HG03196 (cell line): ENCODE data around the gene REST.

Experiments
- ATAC-seq: cut with Tn5 transposase; IDR thresholded peaks from one replicate; pipeline ENCODE4 v1.9.1; 2021; ENCODE audit not compliant: unreplicated experiment

Gene REST

DNA sequence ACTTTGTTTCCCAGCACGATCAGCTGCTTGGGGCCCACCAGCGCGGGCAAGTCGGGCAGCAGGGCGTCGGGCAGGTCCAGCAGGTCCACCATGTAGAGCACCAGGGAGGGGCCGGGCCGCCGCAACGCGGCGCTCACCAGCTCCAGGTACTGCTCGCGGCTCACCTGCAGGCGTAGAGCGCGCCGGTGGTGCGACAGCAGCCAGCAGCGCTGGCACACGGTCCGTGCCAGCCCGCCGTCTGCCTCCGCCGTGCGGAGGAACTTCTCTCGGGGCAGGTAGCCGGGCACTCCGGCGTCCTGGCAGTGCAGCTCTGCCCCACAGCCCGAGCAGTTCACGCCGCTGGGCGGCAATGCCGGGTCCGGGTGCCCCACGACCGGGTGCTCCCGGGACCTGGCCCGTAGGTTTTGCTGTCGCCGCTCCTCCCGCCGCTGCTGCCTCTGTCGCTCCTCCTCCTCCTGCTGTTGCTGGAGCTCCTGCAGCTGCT lies 69.2 kb downstream of the REST start:
- ATAC-seq, result peak; percentile 27

DNA sequence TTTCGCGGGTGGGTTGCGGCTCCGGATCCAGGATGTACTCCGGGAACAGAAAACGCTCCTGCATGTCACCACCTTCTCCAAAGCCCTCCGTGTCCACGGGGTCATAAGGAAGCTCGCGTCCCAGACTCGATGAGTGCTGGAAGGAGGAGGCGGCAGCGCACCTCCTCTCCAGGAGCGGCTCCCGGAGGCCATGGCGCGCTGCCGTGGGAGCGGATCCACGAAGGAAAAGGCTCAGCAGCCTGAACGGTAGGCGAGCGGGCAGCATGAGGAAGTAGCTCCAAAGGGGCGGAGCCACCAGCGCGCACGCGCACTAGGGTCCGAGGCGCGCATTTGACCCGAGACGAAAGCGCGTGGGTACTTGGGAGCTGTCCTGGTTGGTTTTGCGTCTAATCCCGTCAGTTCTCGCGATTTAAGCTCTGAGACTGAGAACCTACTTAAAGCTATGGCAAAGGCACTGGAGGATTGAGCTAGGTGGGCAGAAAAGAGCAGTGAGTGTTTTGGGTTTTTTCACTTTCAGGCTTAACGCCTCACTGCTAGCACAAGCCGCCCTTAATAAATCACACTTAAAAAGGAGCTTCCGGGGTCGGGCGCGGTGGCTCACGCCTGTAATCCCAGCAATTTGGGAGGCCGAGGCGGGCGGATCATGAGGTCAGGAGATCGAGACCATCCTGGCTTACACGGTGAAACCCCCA lies 69.8 kb downstream of the REST start, which contains the start of gene NOA1:
Gene NOA1, minus strand, starts transcription at position 286 of the 692 bp plus-strand sequence. Its CDS starts 21 bp downstream, at position 265.
- peak; percentile 82 for ATAC-seq

DNA sequence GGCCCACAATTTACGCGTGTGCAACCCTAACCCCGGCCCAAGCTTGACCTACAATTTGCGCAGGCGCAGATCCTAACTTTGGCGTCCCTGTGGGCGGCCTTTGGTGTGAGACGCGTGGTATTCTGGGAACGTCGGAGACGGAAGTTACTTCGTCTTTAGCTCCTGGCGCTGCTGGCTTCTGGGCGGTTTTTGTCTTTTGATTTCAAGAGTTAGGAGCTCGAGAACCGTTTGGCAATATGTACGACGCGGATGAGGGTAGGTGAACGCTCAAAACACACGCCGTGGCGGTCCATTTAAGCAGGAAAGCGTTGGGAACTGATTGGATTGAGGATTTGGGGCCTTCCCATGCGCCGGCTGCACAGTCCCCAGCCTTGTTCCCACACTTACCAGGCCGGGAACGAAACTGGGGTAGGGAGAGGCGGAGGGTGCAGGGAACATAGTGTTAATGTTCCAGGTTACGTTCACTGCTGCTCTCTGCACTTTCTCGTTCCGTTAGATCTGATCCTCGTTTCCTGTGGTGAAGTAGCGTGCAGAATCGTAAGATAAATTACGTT lies 71.1 kb downstream of the REST start, which contains the start of gene POLR2B:
Gene POLR2B, plus strand, starts transcription at position 147 of the 554 bp plus-strand sequence. Its CDS starts 90 bp downstream, at position 237.
- peak; percentile 50 for ATAC-seq

DNA sequence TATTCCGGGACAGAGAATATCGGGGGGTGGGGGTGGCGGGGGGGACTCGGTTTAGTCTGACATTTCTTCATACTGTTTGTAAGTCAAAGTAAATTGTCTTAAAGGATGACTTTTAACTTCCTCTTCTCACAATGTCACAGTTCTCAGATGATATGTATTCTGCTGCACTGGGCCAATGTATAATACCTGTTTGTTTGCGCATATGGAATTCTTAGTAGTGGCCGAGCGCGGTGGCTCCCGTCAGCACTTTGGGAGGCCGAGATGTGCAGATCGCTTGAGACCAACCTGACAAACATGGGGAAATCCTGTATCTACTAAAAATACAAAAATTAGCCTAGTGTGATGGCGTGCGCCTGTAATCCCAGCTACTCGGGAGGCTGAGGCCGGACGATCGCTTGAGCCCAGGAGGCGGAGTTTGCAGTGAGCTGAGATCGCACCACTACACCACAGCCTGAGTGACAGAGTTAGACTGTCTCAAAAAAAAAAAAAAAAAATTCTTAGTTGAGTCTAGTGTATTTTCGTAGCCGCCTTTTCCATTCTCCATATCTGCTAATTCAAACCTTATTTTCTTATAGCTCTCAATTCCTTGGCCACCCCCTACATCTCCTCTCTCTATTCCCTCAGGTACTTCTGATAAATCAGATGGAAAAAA lies 71.8 kb downstream of the REST start:
- no peak for ATAC-seq

DNA sequence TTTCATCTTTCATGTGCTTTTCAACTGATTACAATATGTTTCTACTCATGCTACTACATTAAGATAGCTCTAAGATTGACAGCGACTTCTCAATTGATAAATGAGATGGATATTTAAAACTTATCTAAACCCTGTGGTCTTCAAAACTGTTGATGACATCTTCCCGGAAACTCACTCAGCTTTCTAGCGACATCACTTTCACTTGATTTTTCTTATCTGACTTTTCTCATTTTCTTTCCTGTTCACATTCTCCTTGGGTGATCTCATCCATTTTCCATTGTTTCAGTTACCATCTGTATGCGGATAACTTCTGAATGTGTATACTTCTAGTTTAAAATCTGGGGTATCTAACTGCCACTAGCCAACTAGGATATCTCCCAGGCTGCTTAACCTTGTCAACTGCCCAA lies 74.1 kb downstream of the REST start:
- no peak for ATAC-seq

DNA sequence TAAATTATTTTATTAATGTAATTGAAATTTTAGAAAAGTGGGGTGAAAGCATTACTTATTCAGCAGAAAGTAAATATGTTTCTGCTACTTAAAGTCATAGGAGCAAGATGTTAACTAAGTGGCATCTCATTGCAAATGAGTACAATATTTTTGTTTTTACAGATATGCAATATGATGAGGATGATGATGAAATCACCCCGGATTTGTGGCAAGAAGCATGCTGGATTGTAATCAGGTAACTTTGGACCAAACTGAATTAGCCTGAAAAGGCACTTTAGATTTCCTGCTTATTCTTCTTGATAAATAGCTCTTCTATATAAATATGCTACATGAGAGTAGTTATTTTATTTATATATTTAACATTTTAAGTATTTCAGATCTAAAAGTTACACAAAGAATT lies 78.5 kb downstream of the REST start:
- ATAC-seq, result no peak

DNA sequence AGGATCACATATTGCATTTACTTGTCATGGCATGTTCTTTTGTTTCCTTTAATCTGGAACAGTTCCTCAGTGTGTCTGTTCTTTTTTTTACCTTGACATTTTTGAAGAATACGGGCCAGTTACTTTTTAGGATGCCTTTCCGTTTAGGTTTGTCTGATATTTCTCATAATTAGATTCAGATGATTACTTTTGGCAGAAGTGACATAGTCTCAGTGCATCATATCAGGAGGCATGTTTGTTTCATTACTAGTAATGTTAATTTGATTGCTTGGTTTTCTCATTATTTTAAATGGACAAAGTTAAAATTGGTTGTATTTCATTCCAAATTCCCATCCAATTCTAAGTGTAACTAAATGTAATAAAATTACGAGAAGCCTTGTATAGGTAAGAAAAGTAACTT lies 79.3 kb downstream of the REST start:
- no peak for ATAC-seq

DNA sequence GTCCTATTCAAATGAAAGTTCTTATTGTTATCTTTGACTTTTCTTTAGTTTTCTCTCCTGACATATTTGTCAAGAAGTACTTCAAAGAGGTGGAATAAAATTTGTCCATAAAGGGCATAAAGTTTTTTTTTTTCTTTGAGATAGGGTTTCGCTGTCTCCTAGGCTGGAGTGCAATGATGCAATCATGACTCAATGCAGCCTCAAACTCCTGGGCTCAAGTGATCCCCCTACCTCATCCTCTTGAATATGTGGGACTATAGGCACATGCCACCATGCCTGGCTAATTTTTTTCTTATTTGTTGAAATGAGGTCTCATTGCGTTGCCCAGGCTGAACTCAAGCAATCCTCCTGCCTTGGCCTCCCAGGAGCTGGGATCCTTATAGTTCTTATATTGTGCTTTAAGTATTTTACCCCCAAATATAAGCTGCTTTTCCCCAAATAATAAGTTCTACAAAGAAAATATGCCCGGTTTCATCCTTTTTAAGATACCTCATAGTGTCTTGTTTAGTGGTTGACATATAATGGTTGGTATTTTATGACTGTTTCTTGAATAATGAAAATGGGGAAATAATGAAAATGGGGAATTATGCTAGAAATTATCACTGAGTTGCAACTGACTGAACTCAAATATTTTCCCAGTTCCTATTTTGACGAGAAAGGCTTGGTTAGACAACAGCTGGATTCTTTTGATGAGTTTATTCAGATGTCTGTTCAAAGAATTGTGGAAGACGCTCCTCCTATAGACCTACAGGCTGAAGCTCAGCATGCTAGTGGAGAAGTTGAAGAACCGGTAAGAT lies 82.6 kb downstream of the REST start:
- no peak for ATAC-seq

DNA sequence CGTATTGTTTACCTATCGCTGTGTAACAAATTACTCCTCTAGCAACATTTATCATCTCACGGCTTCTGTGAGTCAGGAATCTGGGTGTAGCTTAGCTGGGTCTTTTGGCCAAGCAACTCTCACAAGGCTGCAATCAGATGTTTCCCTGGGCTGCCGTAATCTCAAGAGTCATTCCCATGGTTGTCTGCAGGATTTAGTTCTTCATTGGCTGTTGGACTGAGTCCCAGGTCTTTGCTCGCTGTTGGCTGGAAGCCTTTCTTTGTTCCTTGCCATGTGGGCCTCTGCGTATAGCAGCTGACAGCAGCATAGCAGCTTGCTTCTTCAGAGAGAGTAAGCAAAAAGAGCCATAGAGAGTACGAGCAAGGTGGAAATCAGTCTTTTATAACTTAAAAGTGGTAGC lies 87.8 kb downstream of the REST start:
- no peak for ATAC-seq

DNA sequence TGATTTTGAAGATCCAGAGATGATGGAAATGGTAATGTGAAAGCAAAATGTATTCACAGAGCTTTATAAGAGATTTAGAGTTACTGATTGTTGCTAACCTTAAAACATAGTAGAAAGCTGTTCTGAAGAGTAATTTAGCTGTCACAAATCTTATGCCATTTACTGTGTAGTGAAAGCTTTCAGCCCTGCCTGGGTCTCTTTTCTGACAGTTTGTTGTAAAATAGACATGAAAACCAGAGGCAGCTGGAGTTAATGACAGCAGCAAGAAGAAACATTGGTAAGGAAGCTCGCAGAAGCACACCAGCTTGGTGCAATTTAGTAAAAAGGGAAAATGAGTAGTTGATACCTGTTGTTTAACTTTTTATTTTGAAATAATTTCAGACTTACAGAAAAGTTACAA lies 92.1 kb downstream of the REST start:
- no peak for ATAC-seq

DNA sequence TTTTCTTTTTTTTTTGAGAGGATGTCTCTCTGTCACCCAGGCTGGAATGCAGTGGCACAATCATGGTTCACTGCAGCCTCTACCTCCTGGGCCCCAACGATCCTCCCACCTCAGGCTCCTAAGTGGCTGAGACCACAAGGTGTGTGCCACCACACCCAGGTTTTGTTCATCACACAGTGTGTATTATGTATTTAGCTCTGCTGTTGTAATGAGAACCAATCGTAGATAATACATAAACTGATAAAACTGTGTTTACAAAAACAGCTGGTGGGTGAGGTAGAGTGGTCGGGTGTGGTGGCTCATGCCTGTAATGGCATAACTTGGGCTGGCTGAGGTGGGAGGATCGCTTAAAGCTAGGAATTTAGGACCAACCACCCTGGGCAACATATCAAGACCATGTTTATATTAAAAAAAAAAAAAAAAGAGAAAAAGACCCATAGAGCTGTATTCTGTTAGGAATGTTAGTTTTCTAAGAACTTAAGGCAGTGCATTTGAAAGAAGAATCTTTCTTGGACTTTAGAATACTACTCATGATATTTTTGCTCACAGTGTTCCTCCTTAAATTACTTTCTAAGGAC lies 105.9 kb downstream of the REST start:
- ATAC-seq, result no peak
